CD4-positive, alpha-beta T cell treated with Interleukin-21 for 1 hour (primary cell): ENCODE measurements around the gene HMCN1.

ENCODE experiments used
- DNase-seq: peaks from one replicate; pipeline ENCODE4 v3.0.0-alpha.2; 2020

HMCN1 gene

GRCh38 chr1:185973645-185974044 lies 239.5 kb downstream of the HMCN1 start:
- DNase-seq: no peak

- no peak for DNase-seq
These were observed 240.4 kb downstream of the HMCN1 start for GRCh38 chr1:185974367-185975170.

- no peak for DNase-seq
These were observed 246.7 kb downstream of the HMCN1 start for GRCh38 chr1:185980891-185981290.

GRCh38 chr1:185984113-185984836 lies 250.1 kb downstream of the HMCN1 start:
- DNase-seq: no peak

- no peak for DNase-seq
These were observed 253.6 kb downstream of the HMCN1 start for GRCh38 chr1:185987611-185988321.

- DNase-seq: no peak
These were observed 256.4 kb downstream of the HMCN1 start for GRCh38 chr1:185990565-185990964.

GRCh38 chr1:185991266-185991665 lies 257.1 kb downstream of the HMCN1 start:
- no peak for DNase-seq

GRCh38 chr1:185996211-185996610 lies 262.0 kb downstream of the HMCN1 start:
- DNase-seq: no peak

GRCh38 chr1:185998391-185998790 lies 264.2 kb downstream of the HMCN1 start:
- DNase-seq: no peak

GRCh38 chr1:186002406-186002805 lies 268.2 kb downstream of the HMCN1 start:
- DNase-seq: no peak

GRCh38 chr1:186009039-186009737 lies 275.0 kb downstream of the HMCN1 start:
- no peak for DNase-seq

GRCh38 chr1:186014370-186015037 lies 280.3 kb downstream of the HMCN1 start:
- no peak for DNase-seq

- DNase-seq: no peak
These were observed 282.7 kb downstream of the HMCN1 start for GRCh38 chr1:186016856-186017255.

- DNase-seq: no peak
These were observed 288.0 kb downstream of the HMCN1 start for GRCh38 chr1:186022184-186022583.

- DNase-seq: no peak
These were observed 292.8 kb downstream of the HMCN1 start for GRCh38 chr1:186026946-186027345.

- DNase-seq: no peak
These were observed 293.4 kb downstream of the HMCN1 start for GRCh38 chr1:186027621-186028020.

GRCh38 chr1:186030453-186030852 lies 296.3 kb downstream of the HMCN1 start:
- no peak for DNase-seq

GRCh38 chr1:186033847-186034271 lies 299.7 kb downstream of the HMCN1 start:
- DNase-seq: no peak

- no peak for DNase-seq
These were observed 308.0 kb downstream of the HMCN1 start for GRCh38 chr1:186042230-186042629.

GRCh38 chr1:186043296-186043695 lies 309.1 kb downstream of the HMCN1 start:
- DNase-seq: no peak

GRCh38 chr1:186044079-186044685 lies 310.0 kb downstream of the HMCN1 start:
- no peak for DNase-seq
